Measurements from ENCODE around the gene CFAP300.

The CFAP300 gene

GRCh38 chr11:102109896-102110760 is 62.9 kb downstream of the CFAP300 start, which contains the start of gene YAP1:
Gene YAP1, plus strand, starts transcription at chr11:102110447. Its CDS starts 402 bp downstream, at chr11:102110849.
- H3K4me3 Mint-ChIP-seq: peak within 1 kb of the TSS; percentile 98 to 100 (median 99)
- no peaks in the 10 kb centered on the region for H3K27me3 Mint-ChIP-seq (ENCODE audit: low read depth)
- peak within 1 kb of the TSS; percentile 100 for H3K27ac Mint-ChIP-seq
- H3K36me3 Mint-ChIP-seq (ENCODE audit: low read depth): peaks cover 7% of the 10 kb centered on the region
- peaks cover 35% of the 10 kb centered on the region for H3K4me1 Mint-ChIP-seq
- no peak for TF ChIP-seq CTCF (IDR thresholded peaks at IDR 0.05; ENCODE audit: unreplicated experiment in 3 of 3)
- peaks cover 3% of the 10 kb centered on the region for H3K9me3 Mint-ChIP-seq

- Mint-ChIP-seq H3K27ac (peak overlapping the region; percentile 100), H3K27me3 (ENCODE audit: low read depth) (no peaks in the 10 kb centered on the region), H3K4me3 (peak overlapping the region; percentile 96 to 98 (median 96)), H3K36me3 (ENCODE audit: low read depth) (peaks cover 13% of the 10 kb centered on the region), H3K4me1 (peaks cover 41% of the 10 kb centered on the region), H3K9me3 (no peaks in the 10 kb centered on the region)
- TF ChIP-seq CTCF (IDR thresholded peaks at IDR 0.05; ENCODE audit: unreplicated experiment in 3 of 3): no peak
These were observed 63.4 kb downstream of the CFAP300 start for GRCh38 chr11:102110761-102111010.

- TF ChIP-seq CTCF (IDR thresholded peaks at IDR 0.05; ENCODE audit: unreplicated experiment in 3 of 3): no peak
- peaks cover 46% of the 10 kb centered on the region for H3K4me1 Mint-ChIP-seq
- peak overlapping the region; percentile 100 for H3K27ac Mint-ChIP-seq
- H3K27me3 Mint-ChIP-seq (ENCODE audit: low read depth): no peaks in the 10 kb centered on the region
- H3K36me3 Mint-ChIP-seq (ENCODE audit: low read depth): peaks cover 15% of the 10 kb centered on the region
- H3K4me3 Mint-ChIP-seq: peak overlapping the region; percentile 96 to 98 (median 96)
- no peaks in the 10 kb centered on the region for H3K9me3 Mint-ChIP-seq
These were observed 64.0 kb downstream of the CFAP300 start for GRCh38 chr11:102111011-102111786.

GRCh38 chr11:102111787-102112508 is 64.7 kb downstream of the CFAP300 start:
- Mint-ChIP-seq H3K9me3 (no peaks in the 10 kb centered on the region), H3K36me3 (ENCODE audit: low read depth) (peaks cover 22% of the 10 kb centered on the region), H3K4me3 (peak overlapping the region; percentile 96 to 98 (median 96)), H3K27me3 (ENCODE audit: low read depth) (no peaks in the 10 kb centered on the region), H3K4me1 (peaks cover 53% of the 10 kb centered on the region), H3K27ac (peak overlapping the region; percentile 100)
- no peak for TF ChIP-seq CTCF (IDR thresholded peaks at IDR 0.05; ENCODE audit: unreplicated experiment in 3 of 3)

GRCh38 chr11:102112509-102112821 is 65.2 kb downstream of the CFAP300 start:
- H3K9me3 Mint-ChIP-seq: no peaks in the 10 kb centered on the region
- peak overlapping the region; percentile 96 to 98 (median 96) for H3K4me3 Mint-ChIP-seq
- no peak for TF ChIP-seq CTCF (IDR thresholded peaks at IDR 0.05; ENCODE audit: unreplicated experiment in 3 of 3)
- no peaks in the 10 kb centered on the region for H3K27me3 Mint-ChIP-seq (ENCODE audit: low read depth)
- peaks cover 27% of the 10 kb centered on the region for H3K36me3 Mint-ChIP-seq (ENCODE audit: low read depth)
- H3K4me1 Mint-ChIP-seq: peaks cover 59% of the 10 kb centered on the region
- H3K27ac Mint-ChIP-seq: peak overlapping the region; percentile 100
